HepG2 (cell line): ENCODE measurements around the gene MPZ. TPM values are rescaled to one million over a fixed set of nuclear protein-coding genes. Genes with fewer than 3 reads are reported as not detected.

ENCODE experiments used
- AGO1 ChIP-seq: fragments of 200-400 bp; formaldehyde crosslinking; IDR thresholded peaks from 2 replicates; pipeline ENCODE4 v1.6.1; 2017; ENCODE audit warnings: mild to moderate bottlenecking, low read depth, low read length, moderate library complexity; ENCODE audit not compliant: poor library complexity, severe bottlenecking
- ARNT2 ChIP-seq: sonication (generic); formaldehyde crosslinking; IDR thresholded peaks from 2 replicates; pipeline ENCODE4 v1.8.0; 2022; ENCODE audit warnings: mild to moderate bottlenecking, low read depth, missing genetic modification reagents, moderate library complexity
- CBX5 ChIP-seq: sonication (generic); formaldehyde crosslinking; IDR thresholded peaks from 2 replicates; pipeline ENCODE4 v1.4.0; 2020; ENCODE audit warnings: missing genetic modification reagents, borderline replicate concordance
- HOXD1 ChIP-seq: sonication (generic); formaldehyde crosslinking; IDR thresholded peaks from 2 replicates; pipeline ENCODE4 v1.5.0; 2020; ENCODE audit warnings: missing genetic modification reagents
- KAT8 ChIP-seq: IDR thresholded peaks from 2 replicates; pipeline ENCODE4 v1.6.1; 2016; ENCODE audit warnings: missing genetic modification reagents, missing compliant biosample characterization
- PPARG ChIP-seq: conservative IDR thresholded peaks from 2 replicates; pipeline ENCODE4 v1.6.1; 2016; ENCODE audit warnings: missing biosample characterization, missing genetic modification reagents
- RFXANK ChIP-seq: IDR thresholded peaks from 2 replicates; pipeline ENCODE4 v1.6.1; 2016
- SIX4 ChIP-seq: sonication (generic); formaldehyde crosslinking; IDR thresholded peaks from 2 replicates; pipeline ENCODE4 v1.4.0; 2020; ENCODE audit warnings: missing genetic modification reagents
- XRCC5 ChIP-seq: fragments of 200-400 bp; formaldehyde crosslinking; optimal IDR thresholded peaks from 2 replicates; pipeline ENCODE3; 2017; ENCODE audit warnings: mild to moderate bottlenecking, low read length
- ZMAT3 ChIP-seq: sonication (generic); formaldehyde crosslinking; conservative IDR thresholded peaks from 2 replicates; pipeline ENCODE4 v1.7.0; 2021; ENCODE audit warnings: missing genetic modification reagents
- ZNF30 ChIP-seq: sonication (generic); formaldehyde crosslinking; IDR thresholded peaks from 2 replicates; pipeline ENCODE4 v1.5.0; 2020; ENCODE audit warnings: mild to moderate bottlenecking, missing genetic modification reagents
- ZNF607 ChIP-seq: sonication (generic); formaldehyde crosslinking; IDR thresholded peaks from 2 replicates; pipeline ENCODE4 v1.5.1; 2020; ENCODE audit warnings: missing genetic modification reagents, mild to moderate bottlenecking, borderline replicate concordance
- ZSCAN31 ChIP-seq: sonication (generic); formaldehyde crosslinking; IDR thresholded peaks from 2 replicates; pipeline ENCODE4 v1.5.0; 2020; ENCODE audit warnings: low read depth, mild to moderate bottlenecking, missing genetic modification reagents
- polyA plus RNA-seq, 8 experiments: library from polyadenylated mRNA; depleted of rRNA in 3 of 8; stranded (reverse) in 7 of 8; unstranded in 1 of 8; fragments of >200 nt; fragmentation: Illumina TruSeq in 4 of 8; extraction: Trizol in 4 of 8; gene quantifications; 2 replicates each; pipeline versions ENCODE4 v1.2.1 to v1.2.3, GENCODE V29; 2011 to 2016; ENCODE audit warnings: low read depth in 4 of 8, missing spikeins in 1 of 8, mixed read lengths in 1 of 8; ENCODE audit not compliant: insufficient read depth in 1 of 8
- total RNA-seq, 5 experiments: library from RNA; depleted of rRNA; stranded (reverse); fragments of >200 nt; fragmentation: Illumina TruSeq; extraction: Trizol; gene quantifications; 2 replicates each; pipeline ENCODE4 v1.2.3, GENCODE V29; 2016; ENCODE audit warnings: low read depth in 1 of 5
- TF ChIP-seq, protein P1 (sequence below): sonication (generic); formaldehyde crosslinking; IDR thresholded peaks from 2 replicates; pipeline ENCODE4 v1.9.0; 2022; ENCODE audit warnings: low read depth, missing genetic modification reagents
- TF ChIP-seq, protein P2 (sequence below): sonication (generic); formaldehyde crosslinking; IDR thresholded peaks from 2 replicates; pipeline ENCODE4 v1.8.0; 2022; ENCODE audit warnings: missing genetic modification reagents, mild to moderate bottlenecking, moderate library complexity, borderline replicate concordance
- TF ChIP-seq, protein P3 (sequence below): sonication (generic); formaldehyde crosslinking; IDR thresholded peaks from 2 replicates; pipeline ENCODE4 v1.5.1; 2020; ENCODE audit warnings: missing genetic modification reagents, mild to moderate bottlenecking, borderline replicate concordance
- TF ChIP-seq, protein P4 (sequence below): sonication (generic); formaldehyde crosslinking; IDR thresholded peaks from 2 replicates; pipeline ENCODE4 v1.4.0; 2020; ENCODE audit warnings: missing genetic modification reagents, low read depth, mild to moderate bottlenecking, borderline replicate concordance
- TF ChIP-seq, protein P5 (sequence below): sonication (generic); formaldehyde crosslinking; conservative IDR thresholded peaks from 2 replicates; pipeline ENCODE4 v1.8.0; 2022; ENCODE audit warnings: low read depth, missing genetic modification reagents
- TF ChIP-seq, protein P6 (sequence below): sonication (generic); IDR thresholded peaks from 2 replicates; pipeline ENCODE4 v1.6.1; 2016; ENCODE audit warnings: low read depth, borderline replicate concordance

The MPZ gene
- total and polyA plus RNA-seq, 2 of the 13 experiments (the other 11 are each of a cell fraction or from before 2014, with no cell fraction given), result 18.3 to 24.6 TPM

DNA sequence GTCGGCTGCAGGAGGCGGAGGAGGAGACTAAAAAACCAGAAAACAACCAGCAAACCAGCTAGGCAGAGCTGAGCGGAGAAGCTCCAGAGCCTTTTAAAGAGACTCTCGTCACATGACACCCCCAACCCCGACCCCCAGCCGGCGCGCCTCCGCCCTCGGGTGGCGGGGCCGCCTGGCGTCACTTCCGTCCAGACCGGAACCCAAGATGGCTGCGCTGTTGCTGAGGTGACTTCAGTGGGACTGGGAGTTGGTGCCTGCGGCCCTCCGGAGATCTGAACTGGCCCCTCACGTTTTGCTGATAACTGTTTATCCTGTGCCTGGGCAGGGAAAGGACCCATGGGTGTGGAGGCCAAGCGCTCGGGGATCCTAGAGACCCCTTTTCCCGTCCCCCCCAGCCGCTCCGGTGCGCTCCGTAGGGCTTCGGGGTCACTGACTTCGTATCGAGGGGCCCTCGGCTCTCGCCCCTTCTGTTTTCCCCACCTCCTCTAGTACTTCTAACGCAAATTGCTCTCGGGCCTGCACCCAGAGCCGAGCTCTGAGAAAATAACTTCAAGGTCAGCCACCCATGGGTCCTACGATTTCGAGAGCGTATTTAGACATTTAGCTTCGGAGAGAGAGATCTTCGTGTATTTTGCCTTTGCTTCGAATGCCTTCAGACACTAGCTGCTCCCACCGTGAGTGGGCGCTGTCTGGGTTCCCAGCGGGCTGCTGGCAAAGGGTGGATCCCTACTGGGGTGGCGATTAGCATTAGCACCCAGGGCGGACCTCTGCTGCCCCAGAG lies 4.6 kb upstream of the MPZ start, which contains the start of gene SDHC (continued):
- no peak for TF ChIP-seq ZMAT3 (CRISPR knock-in tag)
- TF ChIP-seq, protein P1, sequence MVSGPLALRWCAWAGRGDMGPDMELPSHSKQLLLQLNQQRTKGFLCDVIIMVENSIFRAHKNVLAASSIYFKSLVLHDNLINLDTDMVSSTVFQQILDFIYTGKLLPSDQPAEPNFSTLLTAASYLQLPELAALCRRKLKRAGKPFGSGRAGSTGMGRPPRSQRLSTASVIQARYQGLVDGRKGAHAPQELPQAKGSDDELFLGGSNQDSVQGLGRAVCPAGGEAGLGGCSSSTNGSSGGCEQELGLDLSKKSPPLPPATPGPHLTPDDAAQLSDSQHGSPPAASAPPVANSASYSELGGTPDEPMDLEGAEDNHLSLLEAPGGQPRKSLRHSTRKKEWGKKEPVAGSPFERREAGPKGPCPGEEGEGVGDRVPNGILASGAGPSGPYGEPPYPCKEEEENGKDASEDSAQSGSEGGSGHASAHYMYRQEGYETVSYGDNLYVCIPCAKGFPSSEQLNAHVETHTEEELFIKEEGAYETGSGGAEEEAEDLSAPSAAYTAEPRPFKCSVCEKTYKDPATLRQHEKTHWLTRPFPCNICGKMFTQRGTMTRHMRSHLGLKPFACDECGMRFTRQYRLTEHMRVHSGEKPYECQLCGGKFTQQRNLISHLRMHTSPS, result no peak
- TF ChIP-seq, protein P2, sequence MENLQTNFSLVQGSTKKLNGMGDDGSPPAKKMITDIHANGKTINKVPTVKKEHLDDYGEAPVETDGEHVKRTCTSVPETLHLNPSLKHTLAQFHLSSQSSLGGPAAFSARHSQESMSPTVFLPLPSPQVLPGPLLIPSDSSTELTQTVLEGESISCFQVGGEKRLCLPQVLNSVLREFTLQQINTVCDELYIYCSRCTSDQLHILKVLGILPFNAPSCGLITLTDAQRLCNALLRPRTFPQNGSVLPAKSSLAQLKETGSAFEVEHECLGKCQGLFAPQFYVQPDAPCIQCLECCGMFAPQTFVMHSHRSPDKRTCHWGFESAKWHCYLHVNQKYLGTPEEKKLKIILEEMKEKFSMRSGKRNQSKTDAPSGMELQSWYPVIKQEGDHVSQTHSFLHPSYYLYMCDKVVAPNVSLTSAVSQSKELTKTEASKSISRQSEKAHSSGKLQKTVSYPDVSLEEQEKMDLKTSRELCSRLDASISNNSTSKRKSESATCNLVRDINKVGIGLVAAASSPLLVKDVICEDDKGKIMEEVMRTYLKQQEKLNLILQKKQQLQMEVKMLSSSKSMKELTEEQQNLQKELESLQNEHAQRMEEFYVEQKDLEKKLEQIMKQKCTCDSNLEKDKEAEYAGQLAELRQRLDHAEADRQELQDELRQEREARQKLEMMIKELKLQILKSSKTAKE (CRISPR knock-in tag), result no peak
- TF ChIP-seq, protein P3, sequence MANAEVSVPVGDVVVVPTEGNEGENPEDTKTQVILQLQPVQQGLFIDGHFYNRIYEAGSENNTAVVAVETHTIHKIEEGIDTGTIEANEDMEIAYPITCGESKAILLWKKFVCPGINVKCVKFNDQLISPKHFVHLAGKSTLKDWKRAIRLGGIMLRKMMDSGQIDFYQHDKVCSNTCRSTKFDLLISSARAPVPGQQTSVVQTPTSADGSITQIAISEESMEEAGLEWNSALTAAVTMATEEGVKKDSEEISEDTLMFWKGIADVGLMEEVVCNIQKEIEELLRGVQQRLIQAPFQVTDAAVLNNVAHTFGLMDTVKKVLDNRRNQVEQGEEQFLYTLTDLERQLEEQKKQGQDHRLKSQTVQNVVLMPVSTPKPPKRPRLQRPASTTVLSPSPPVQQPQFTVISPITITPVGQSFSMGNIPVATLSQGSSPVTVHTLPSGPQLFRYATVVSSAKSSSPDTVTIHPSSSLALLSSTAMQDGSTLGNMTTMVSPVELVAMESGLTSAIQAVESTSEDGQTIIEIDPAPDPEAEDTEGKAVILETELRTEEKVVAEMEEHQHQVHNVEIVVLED (CRISPR knock-in tag), result peak; percentile 75
- TF ChIP-seq, protein P4, sequence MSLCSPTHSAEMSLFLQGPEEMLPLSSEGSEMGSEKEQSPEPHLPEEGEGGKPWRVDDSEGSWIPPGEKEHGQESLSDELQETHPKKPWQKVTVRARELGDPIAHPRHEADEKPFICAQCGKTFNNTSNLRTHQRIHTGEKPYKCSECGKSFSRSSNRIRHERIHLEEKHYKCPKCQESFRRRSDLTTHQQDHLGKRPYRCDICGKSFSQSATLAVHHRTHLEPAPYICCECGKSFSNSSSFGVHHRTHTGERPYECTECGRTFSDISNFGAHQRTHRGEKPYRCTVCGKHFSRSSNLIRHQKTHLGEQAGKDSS, result peak; percentile 34; the same call in 1 of the 2 replicates
- no peak for TF ChIP-seq CBX5 (CRISPR knock-in tag)
- TF ChIP-seq PPARG (CRISPR knock-in tag), result 0 out of 2 replicates have a peak, but pooled peaks have one; percentile 48
- TF ChIP-seq ARNT2 (CRISPR knock-in tag), result peak; percentile 67; the same call in 1 of the 2 replicates
- TF ChIP-seq SIX4 (CRISPR knock-in tag), result peak; percentile 43; the same call in 1 of the 2 replicates
- TF ChIP-seq, protein P5, sequence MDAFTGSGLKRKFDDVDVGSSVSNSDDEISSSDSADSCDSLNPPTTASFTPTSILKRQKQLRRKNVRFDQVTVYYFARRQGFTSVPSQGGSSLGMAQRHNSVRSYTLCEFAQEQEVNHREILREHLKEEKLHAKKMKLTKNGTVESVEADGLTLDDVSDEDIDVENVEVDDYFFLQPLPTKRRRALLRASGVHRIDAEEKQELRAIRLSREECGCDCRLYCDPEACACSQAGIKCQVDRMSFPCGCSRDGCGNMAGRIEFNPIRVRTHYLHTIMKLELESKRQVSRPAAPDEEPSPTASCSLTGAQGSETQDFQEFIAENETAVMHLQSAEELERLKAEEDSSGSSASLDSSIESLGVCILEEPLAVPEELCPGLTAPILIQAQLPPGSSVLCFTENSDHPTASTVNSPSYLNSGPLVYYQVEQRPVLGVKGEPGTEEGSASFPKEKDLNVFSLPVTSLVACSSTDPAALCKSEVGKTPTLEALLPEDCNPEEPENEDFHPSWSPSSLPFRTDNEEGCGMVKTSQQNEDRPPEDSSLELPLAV (CRISPR knock-in tag), result no peak
- TF ChIP-seq HOXD1 (CRISPR knock-in tag), result no peak
- peak; percentile 56; the same call in 1 of the 2 replicates for TF ChIP-seq ZNF607
- TF ChIP-seq ZSCAN31 (CRISPR knock-in tag), result peak; percentile 69; the same call in 1 of the 2 replicates
- no peak for TF ChIP-seq ZNF30 (CRISPR knock-in tag)
- peak; percentile 33 for TF ChIP-seq AGO1
- peak; percentile 93 for TF ChIP-seq KAT8 (CRISPR knock-in tag)
- TF ChIP-seq XRCC5, result no peak
- TF ChIP-seq RFXANK (CRISPR knock-in tag), result no peak
- TF ChIP-seq, protein P6, sequence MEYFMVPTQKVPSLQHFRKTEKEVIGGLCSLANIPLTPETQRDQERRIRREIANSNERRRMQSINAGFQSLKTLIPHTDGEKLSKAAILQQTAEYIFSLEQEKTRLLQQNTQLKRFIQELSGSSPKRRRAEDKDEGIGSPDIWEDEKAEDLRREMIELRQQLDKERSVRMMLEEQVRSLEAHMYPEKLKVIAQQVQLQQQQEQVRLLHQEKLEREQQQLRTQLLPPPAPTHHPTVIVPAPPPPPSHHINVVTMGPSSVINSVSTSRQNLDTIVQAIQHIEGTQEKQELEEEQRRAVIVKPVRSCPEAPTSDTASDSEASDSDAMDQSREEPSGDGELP, result no peak
